NCI-H2107 treated with DMSO at 0.1 percent for 48 hours (cell line): ENCODE results near the gene SLC13A4.
A peak's percentile ranks its signal among the peaks of the same experiment; 100 is the strongest.
"Not testable (repeated sequence)": the region's sequence is repeated elsewhere in the genome, so short reads cannot be mapped to it uniquely, and the experiment has no call there.

Experiments
- DNase-seq: peaks from one replicate; lab custom pipeline; 2025; ENCODE audit not compliant: unreplicated experiment; lab: John Stamatoyannopoulos, UW

The SLC13A4 gene

GRCh38 chr7:135704074-135704473 lies 23.9 kb downstream of the SLC13A4 start:
- no peak for DNase-seq

GRCh38 chr7:135697276-135698049 lies 30.5 kb downstream of the SLC13A4 start:
- no peak for DNase-seq

GRCh38 chr7:135693558-135693957 lies 34.4 kb downstream of the SLC13A4 start:
- no peak for DNase-seq

DNA sequence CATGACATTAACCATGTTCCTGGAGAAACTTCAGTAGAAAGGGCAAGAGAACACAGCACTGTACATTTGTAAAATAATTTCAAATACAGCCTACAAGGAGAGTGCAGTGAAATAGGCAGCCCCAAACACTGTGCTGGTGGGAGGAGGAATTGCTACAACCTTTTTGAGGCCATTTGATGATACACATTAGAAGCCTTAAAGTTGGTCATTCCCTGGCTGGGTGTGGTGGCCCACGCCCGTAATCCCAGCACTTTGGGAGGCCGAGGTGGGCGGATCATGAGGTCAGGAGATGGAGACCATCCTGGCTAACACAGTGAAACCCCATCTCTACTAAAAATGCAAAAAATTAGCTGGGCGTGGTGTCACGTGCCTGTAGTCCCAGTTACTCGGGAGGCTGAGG lies 35.4 kb downstream of the SLC13A4 start:
- DNase-seq, result not testable (repeated sequence)

GRCh38 chr7:135692055-135692454 lies 35.9 kb downstream of the SLC13A4 start:
- DNase-seq, result no peak

DNA sequence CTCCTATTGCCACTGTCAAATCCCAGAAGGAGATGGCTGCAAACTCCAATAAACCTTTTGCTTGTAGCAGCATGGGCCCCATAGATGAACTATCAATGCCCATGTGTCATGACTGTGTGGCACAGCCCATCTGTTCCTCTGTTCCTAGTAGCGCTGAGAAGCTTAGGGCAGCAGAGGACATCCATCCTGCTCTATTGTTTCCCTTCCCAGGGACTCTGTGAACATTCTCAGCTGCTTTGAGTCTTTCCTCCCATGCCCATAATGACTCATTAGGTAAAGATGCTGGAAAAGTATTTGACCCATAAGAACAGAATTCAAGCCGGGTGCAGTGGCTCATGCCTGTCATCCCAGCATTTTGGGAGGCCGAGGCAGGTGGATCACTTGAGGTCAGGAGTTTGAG lies 37.4 kb downstream of the SLC13A4 start:
- DNase-seq, result no peak

GRCh38 chr7:135687466-135687865 lies 40.5 kb downstream of the SLC13A4 start:
- no peak for DNase-seq

DNA sequence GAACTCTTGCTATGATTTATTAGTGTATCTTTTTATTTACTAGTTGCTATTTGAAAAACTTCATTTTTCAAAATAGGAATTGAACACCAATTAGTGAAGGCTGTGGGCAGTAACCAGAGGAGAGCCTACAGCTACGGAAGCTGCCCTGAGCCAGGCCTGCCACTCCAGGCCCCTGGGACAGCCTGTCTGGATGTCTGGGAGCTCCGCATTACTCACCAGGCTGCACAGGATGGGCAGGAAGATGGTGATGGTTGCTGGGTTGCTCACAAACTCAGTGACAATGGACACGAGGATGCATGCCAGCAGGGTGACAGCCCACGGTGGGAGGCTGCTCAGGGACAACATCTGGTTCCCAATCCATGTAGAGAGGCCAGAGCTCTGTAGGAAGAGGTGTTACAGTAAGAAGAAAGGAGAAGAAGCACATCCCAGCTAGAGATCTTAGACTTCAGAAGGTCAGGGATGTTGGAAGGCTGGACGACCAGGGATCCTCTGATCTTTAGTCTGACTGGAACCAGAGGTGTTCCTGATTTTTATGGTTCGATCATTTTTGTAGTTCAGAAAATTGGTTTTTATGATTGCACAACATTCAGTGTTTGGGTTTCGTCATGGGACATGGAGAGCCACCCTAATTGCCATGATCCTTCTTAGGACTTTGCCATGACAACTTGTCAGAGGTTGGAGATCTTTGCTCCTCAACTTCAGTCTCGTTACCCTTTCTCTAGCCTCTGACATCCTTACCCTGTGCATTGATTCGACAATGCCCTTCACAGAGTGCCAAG lies 42.5 kb downstream of the SLC13A4 start:
- DNase-seq, result no peak

- DNase-seq, result no peak
Measured at GRCh38 chr7:135684699-135685098, 43.3 kb downstream of the SLC13A4 start.

- DNase-seq, result no peak
Measured at GRCh38 chr7:135684136-135684535, 43.9 kb downstream of the SLC13A4 start.

DNA sequence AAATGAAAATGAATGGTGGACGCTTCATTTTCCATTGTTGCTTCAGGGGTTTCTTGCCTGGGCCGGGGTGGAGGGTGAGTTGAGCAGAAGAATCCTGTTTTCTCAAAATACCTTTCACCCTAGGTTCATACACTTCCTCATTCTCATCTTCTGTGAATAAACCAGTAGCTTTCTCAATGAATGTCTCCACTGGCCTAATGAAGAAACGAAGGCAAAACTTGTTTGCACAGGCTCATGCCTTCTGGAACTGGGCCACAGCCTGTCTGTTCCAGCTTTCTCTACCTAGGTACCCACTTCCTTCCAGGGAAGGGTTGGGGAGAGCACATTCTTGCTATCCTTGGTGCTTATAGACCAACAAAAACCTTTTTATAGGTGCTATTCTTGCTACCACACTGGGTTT lies 44.4 kb downstream of the SLC13A4 start:
- no peak for DNase-seq

DNA sequence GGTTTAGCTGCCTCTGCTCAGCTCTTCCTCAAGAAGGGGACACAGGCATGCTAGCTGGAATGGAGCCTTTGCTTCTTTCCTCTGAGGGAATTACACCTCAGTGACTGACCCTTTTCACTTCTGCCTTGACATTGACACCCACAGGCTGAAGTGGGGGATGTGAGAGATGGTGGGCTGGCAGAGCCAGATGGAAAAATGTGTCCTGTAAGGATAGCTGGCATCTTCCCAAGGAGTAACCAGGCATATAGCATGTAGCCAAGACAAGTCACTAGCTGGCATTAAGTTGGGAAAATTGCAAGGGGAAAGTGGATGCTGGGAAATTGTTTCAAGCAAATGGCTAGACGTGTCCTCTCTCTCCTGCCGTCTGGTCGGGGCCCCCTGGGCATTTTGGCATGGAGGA lies 45.8 kb downstream of the SLC13A4 start:
- DNase-seq, result no peak

GRCh38 chr7:135681762-135682161 lies 46.2 kb downstream of the SLC13A4 start:
- DNase-seq, result no peak

- peak; percentile 31 for DNase-seq
Measured at GRCh38 chr7:135678612-135679575, 49.1 kb downstream of the SLC13A4 start.

GRCh38 chr7:135673360-135673706 lies 54.7 kb downstream of the SLC13A4 start:
- DNase-seq, result peak; percentile 30

GRCh38 chr7:135672560-135673359 lies 55.2 kb downstream of the SLC13A4 start:
- DNase-seq, result peak; percentile 83

GRCh38 chr7:135670179-135670578 lies 57.8 kb downstream of the SLC13A4 start:
- no peak for DNase-seq

DNA sequence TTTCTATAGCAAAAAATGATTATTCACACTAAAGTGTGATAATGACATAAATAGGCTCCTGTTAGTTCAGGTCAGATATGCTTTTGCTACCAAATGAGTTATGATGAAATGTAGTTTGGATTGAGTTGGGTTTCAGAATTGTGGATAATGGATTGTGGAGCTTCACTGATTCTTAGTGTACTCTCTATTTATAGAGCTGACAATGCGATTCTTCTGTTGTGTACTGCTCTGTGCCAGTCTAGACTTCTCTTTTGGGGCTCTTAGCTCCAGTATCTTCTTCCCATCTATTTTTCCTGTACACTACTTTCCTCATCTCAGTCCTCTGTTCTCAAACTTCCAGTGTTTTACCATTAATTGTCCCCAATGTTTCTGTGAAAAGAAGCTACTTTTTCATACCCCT lies 58.2 kb downstream of the SLC13A4 start:
- DNase-seq, result no peak

DNA sequence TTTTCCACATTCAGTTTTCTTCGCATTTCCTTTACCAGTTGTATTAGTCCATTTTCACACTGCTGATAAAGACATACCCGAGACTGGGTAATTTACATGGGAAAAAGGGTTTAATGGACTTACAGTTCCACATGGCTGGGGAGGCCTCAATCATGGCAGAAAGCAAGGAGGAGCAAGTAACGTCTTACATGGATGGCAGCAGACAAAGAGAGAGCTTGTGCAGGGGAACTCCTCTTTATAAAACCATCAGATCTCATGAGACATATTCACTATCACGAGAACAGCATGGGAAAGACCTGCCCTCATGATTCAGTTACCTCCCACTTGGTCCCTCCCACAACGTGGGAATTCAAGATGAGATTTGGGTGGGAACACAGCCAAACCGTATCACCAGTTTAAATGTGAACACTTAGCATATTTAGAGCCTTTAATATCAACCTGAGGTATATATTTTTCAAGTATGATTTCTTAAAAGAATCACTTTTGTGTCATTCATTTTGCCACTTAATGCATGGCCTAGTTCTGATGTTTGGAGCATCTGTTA lies 59.1 kb downstream of the SLC13A4 start:
- DNase-seq, result not testable (repeated sequence)

GRCh38 chr7:135667626-135668025 lies 60.4 kb downstream of the SLC13A4 start:
- not testable (repeated sequence) for DNase-seq
